Uterus (tissue), 4 donors: ENCODE results near the gene CCDC171. TPM values are rescaled to one million over a fixed set of nuclear protein-coding genes. Genes with fewer than 3 reads are reported as not detected.

Source experiments
- DNase-seq, 2 donors: peaks; one replicate each; pipeline ENCODE4 v3.0.0-alpha.2; 2019 to 2020
- H3K27ac ChIP-seq, 2 donors: fragments of 200-600 bp; sonication (generic); 1 replicate in 1 of 2; 2 replicates in 1 of 2; pipeline ENCODE4 v1.5.1; 2016 to 2018
- H3K27me3 ChIP-seq, 2 donors: fragments of 200-600 bp; sonication (generic); one replicate each; pipeline ENCODE4 v1.5.1; 2018 to 2019; ENCODE audit warnings: control low read depth in 1 of 2
- H3K36me3 ChIP-seq, 2 donors: fragments of 200-600 bp; sonication (generic); one replicate each; pipeline ENCODE4 v1.5.1; 2019; ENCODE audit warnings: control low read depth in 1 of 2
- H3K4me1 ChIP-seq, 2 donors: fragments of 200-600 bp; sonication (generic); one replicate each; pipeline ENCODE4 v1.5.1; 2018 to 2019; ENCODE audit warnings: control low read depth in 1 of 2
- H3K4me3 ChIP-seq, 2 donors: fragments of 200-600 bp; sonication (generic); 1 replicate in 1 of 2; 2 replicates in 1 of 2; pipeline ENCODE4 v1.5.1; 2018 to 2019; ENCODE audit warnings: mild to moderate bottlenecking in 1 of 2
- H3K9me3 ChIP-seq, 2 donors: fragments of 200-600 bp; sonication (generic); one replicate each; pipeline ENCODE4 v1.5.1; 2019; ENCODE audit warnings: control low read depth in 1 of 2
- CTCF ChIP-seq, 4 experiments: fragments of 200-600 bp in 2 of 4; fragments of 450-650 bp in 2 of 4; sonication (generic) in 2 of 4; IDR thresholded peaks; one replicate each; pipeline ENCODE4 v1.5.1; 2016 to 2019; ENCODE audit warnings: antibody characterized with exemption in 4 of 4, mild to moderate bottlenecking in 2 of 4, moderate library complexity in 1 of 4
- POLR2A ChIP-seq, 2 donors: fragments of 450-650 bp; IDR thresholded peaks; one replicate each; pipeline ENCODE4 v1.6.1; 2016; ENCODE audit warnings: antibody characterized with exemption in 2 of 2, mild to moderate bottlenecking in 1 of 2, moderate library complexity in 1 of 2
- intact Hi-C: fragments of 100-400 bp; cut with DNase I; formaldehyde crosslinking; loops from one replicate; pipeline ENCODE4 v1.15.1; 2023; ENCODE audit warnings: low total_unique reads
- total RNA-seq, 4 donors: library from RNA; depleted of rRNA in 3 of 4; stranded (reverse); fragments of >200 nt in 3 of 4; gene quantifications; one replicate each; pipeline versions ENCODE4 v1.1.0 to v1.2.4, GENCODE V29; 2014 to 2023
- donor health status: DM: yes; HTN: yes; CAD: no.

CCDC171 gene
- 10 to 100 TPM; 15.6 to 45.6 (median 26.4) TPM for total RNA-seq

- peak within 1 kb of the TSS; percentile 89 to 96 for H3K27ac ChIP-seq
- peak in 2 of 4 experiments; percentile 1 to 16 for TF ChIP-seq CTCF (IDR thresholded peaks at IDR 0.05)
- peak; percentile 68 to 87 for TF ChIP-seq POLR2A (IDR thresholded peaks at IDR 0.05)
- no peaks in the 10 kb centered on the region for H3K4me1 ChIP-seq
- H3K36me3 ChIP-seq = no peaks in the 10 kb centered on the region
- intact Hi-C loops = no loop called here
- no peaks in the 10 kb centered on the region for H3K27me3 ChIP-seq
- DNase-seq = peak; percentile 93 to 96
- peak within 1 kb of the TSS; percentile 70 to 73 for H3K4me3 ChIP-seq
- no peaks in the 10 kb centered on the region for H3K9me3 ChIP-seq
These were observed at the start of gene CCDC171 for GRCh38 chr9:15552636-15553527. CCDC171 (plus strand) TSS chr9:15553043; CDS start chr9:15564089, 11,046 bp downstream.

DNA sequence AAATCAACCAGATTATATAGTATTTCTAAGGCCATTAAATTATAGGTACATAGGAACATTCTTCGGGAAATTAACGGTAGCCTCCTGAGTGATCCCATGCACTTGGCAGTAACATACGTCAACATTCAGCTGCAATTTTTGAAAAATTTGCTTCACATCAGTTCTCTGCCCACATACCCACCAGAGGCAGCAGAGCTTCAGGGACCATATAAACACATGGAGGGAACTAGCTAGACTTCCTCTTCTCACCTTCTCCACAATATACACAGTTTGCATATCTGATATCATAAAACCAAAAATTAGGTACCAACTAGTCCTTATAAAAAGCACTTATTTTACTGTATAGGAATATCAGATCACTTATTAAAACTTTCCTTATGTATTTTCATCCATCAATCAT lies 46.9 kb upstream of the CCDC171 start:
- H3K36me3 ChIP-seq = no peaks in the 10 kb centered on the region
- intact Hi-C loops = no loop called here
- no peak for DNase-seq
- no peaks in the 10 kb centered on the region for H3K27me3 ChIP-seq
- no peak for TF ChIP-seq POLR2A (IDR thresholded peaks at IDR 0.05)
- no peaks in the 10 kb centered on the region for H3K4me1 ChIP-seq
- H3K9me3 ChIP-seq = no peaks in the 10 kb centered on the region
- no peak overlapping the region for H3K4me3 ChIP-seq
- no peak overlapping the region for H3K27ac ChIP-seq

- intact Hi-C loops = loop anchor here (5.0 kb wide), 1 partner anchor 37 kb away; no protein-coding TSS in a partner anchor
- H3K27ac ChIP-seq = peak overlapping the region; percentile 93 to 96
- no peaks in the 10 kb centered on the region for H3K4me1 ChIP-seq
- H3K9me3 ChIP-seq = no peaks in the 10 kb centered on the region
- TF ChIP-seq POLR2A (IDR thresholded peaks at IDR 0.05) (no peak), CTCF (IDR thresholded peaks at IDR 0.05) (no peak)
- DNase-seq = peak; percentile 39 to 45
- H3K27me3 ChIP-seq = no peaks in the 10 kb centered on the region
- no peaks in the 10 kb centered on the region for H3K36me3 ChIP-seq
- H3K4me3 ChIP-seq = peak overlapping the region; percentile 90 to 96
These were observed 42.7 kb upstream of the CCDC171 start for GRCh38 chr9:15509931-15510788.

DNA sequence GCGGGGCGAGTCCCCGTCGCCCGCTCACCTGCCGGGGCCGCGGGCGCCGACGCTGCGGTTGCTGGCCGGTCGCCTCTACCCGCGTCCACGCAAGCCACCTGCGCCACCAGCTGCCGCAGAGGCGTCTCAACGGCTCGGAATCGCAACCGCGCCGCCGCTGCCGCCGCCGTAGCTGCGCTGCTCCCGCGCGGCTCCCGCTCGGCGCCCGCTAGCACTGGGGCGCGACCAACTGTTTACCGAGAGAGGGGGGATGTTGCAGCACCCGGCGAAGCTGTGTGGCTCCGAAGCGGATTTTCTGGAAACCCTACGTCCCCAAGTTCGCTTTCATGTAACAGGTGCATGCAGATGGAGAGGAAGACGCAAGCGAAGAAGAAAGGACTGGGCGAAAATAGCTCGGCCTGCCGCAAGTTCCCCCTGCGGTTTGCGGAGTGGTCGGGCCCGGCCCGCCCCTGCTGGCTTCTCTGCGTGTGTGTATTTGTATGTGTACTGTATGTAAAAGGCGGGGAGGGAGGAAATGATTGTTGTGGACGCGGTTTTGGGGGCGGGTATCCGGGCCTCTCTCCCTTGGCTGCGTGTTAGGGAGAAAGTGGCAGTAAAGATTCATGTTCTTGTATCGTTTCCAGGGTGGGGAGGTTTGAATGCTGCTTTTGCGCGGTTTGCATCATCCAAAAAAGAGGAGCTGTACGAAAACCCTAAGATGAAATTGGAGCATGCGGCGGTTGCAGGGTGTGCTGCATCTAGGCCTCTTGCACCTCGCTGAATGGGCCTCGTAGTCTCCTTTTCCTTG lies 41.9 kb upstream of the CCDC171 start, which contains the start of gene PSIP1:
TSS of gene PSIP1 (minus strand) at position 182 of the 787 bp plus-strand sequence. CDS start 782 bp downstream, outside the sequence.
- H3K4me3 ChIP-seq = peak within 1 kb of the TSS; percentile 90 to 96
- H3K4me1 ChIP-seq = no peaks in the 10 kb centered on the region
- H3K27ac ChIP-seq = peak within 1 kb of the TSS; percentile 93 to 96
- H3K27me3 ChIP-seq = no peaks in the 10 kb centered on the region
- peak; percentile 72 to 80 for DNase-seq
- H3K36me3 ChIP-seq = no peaks in the 10 kb centered on the region
- intact Hi-C loops = loop anchor here (5.0 kb wide), 1 partner anchor 36 kb away; no protein-coding TSS in a partner anchor
- no peaks in the 10 kb centered on the region for H3K9me3 ChIP-seq
- peak in 2 of 4 experiments; percentile 21 to 54 for TF ChIP-seq CTCF (IDR thresholded peaks at IDR 0.05)
- TF ChIP-seq POLR2A (IDR thresholded peaks at IDR 0.05) = peak; percentile 40 to 73

DNA sequence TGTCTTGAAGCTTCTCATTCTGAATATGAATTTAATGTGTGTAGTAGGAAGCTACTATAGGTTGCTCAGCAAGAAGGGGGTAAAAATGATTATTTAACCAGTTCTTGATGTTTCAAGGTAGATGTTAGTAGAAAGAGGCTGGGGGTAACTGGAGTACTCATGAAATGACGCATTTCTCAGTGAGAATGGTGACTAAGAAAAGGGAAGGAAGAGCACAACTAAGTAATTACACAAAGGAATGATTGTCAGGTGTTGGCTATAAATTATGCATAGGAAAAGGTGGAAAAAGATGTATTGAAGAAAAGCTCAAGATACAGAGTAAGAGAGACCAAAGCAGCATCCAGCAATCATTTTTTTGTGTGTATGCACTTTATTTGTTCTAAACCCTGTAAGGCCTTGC lies 40.6 kb upstream of the CCDC171 start:
- H3K36me3 ChIP-seq = no peaks in the 10 kb centered on the region
- H3K27me3 ChIP-seq = no peaks in the 10 kb centered on the region
- H3K4me3 ChIP-seq = no peak overlapping the region
- intact Hi-C loops = loop anchor here (5.0 kb wide), 1 partner anchor 35 kb away; no protein-coding TSS in a partner anchor
- no peaks in the 10 kb centered on the region for H3K9me3 ChIP-seq
- no peak for DNase-seq
- no peak for TF ChIP-seq CTCF (IDR thresholded peaks at IDR 0.05)
- TF ChIP-seq POLR2A (IDR thresholded peaks at IDR 0.05) = no peak
- H3K27ac ChIP-seq = peak overlapping the region in 1 of 2 donors; percentile 96
- H3K4me1 ChIP-seq = no peaks in the 10 kb centered on the region
